NCI-H1930 (cell line): ENCODE data around the gene CCHCR1.
A peak's percentile ranks its signal among the peaks of the same experiment; 100 is the strongest.

Experiments used
- DNase-seq, 2 experiments: peaks; one replicate each; lab custom pipeline; 2025; lab: John Stamatoyannopoulos, UW

The CCHCR1 gene

DNA sequence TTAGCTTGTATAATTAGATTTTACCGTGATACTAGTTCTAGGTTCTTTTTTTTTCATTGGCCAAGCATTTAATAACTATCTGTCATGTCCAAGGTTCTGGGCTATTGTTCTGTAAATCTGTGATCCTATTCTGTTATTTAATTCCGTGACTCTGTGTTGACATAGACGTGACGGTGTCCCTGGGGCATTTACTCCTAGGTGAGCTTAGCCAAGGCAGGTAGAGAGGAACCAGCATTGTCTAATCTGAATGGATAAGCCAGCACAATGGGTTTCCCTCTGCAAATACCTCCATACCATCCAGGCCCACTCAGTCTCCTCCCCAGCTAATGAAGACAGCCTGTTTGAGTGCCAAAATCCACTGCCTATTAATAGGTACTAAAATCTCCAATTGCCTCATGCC, 28.5 kb downstream of the CCHCR1 start:
- DNase-seq: no peak

- peak; percentile 19 to 47 for DNase-seq
Measured at GRCh38 chr6:31128093-31128676, 29.4 kb downstream of the CCHCR1 start.

- DNase-seq: no peak
Measured at GRCh38 chr6:31126396-31127175, 31.0 kb downstream of the CCHCR1 start.

DNA sequence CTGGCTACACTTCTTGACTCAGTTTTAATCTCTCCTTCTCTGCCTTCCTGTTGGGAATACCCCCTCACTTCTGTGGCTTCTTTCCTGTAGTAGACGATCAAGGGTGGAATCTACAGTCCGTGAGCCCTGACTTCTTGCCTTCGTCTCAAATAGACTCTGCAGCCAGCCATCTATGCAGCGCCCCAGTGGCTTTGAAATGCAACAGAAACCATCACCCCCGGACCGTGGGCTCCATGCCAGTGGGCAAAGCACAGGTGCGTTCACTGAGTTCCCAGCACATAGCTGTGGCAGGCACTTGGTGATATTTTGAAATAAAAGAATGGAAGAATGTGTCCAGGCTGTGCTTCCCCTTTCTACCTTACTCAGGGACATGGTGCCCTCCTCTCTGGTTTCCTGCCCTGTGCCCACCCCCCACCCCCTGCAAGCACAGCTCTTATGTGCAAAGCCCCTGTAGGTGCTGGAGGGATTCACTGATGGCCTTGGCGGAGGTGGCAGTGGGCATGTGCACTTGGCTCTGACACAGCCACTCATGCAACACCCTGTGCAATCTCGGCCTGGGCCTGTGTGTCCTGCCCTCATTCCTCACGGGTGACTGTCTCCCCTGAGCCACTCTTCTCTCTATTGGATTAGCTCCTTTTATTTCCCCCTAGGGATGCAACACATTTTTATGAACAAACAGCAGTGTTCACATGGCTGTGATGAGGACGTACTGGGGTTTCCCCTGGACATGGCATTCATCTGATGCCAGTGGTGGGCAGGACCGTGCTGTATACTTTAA, 31.8 kb downstream of the CCHCR1 start:
- no peak for DNase-seq

DNA sequence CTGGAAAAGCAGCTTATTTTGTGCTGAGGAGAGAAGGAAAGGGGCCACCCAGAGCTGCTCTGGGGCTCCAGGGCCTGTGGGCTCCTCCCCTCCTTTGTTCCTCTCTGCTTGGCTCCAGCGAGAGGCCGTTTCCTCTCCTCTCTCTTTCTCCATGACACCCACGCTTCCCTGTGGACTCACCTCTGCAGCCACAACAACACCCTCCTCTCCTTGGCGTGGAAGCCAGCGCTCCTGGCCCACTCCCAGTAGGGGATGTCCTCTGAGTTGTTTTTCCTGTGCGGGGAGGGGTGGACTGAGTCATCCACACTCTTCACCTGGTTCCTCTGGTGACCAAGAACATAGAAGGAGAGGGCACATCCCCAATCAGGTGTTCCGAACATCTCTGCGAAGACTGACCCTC, 32.4 kb downstream of the CCHCR1 start:
- DNase-seq: no peak

GRCh38 chr6:31122791-31123706, 34.6 kb downstream of the CCHCR1 start:
- DNase-seq: no peak

- DNase-seq: no peak
Measured at GRCh38 chr6:31121131-31121790, 36.3 kb downstream of the CCHCR1 start.

GRCh38 chr6:31120151-31120915, 37.3 kb downstream of the CCHCR1 start, which contains the start of gene CDSN:
TSS of gene CDSN (minus strand) at chr6:31120446. CDS start at chr6:31120419, 27 bp downstream.
- DNase-seq: no peak

DNA sequence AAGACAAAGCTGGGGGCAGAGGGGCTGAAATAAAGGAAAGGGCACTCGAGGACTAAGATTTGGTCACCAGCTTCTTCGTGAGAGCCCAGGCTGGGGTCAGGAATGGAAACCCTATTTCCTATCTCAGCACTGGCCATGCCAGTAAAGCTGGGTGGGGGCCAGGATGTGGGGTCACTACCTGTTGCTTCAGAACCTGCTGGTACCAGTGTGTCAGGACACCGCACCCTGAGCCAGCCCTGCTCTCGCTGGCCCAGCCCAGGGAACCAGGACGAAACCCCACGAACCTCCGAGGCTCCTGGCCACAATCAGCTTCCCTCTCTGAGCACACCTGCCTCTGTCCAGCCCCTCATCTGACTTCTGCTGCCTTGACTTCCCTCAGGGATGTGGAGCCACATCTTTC, 39.4 kb downstream of the CCHCR1 start:
- no peak for DNase-seq

- no peak for DNase-seq
Measured at GRCh38 chr6:31116661-31117385, 40.8 kb downstream of the CCHCR1 start.

GRCh38 chr6:31115941-31116560, 41.6 kb downstream of the CCHCR1 start:
- DNase-seq: no peak

DNA sequence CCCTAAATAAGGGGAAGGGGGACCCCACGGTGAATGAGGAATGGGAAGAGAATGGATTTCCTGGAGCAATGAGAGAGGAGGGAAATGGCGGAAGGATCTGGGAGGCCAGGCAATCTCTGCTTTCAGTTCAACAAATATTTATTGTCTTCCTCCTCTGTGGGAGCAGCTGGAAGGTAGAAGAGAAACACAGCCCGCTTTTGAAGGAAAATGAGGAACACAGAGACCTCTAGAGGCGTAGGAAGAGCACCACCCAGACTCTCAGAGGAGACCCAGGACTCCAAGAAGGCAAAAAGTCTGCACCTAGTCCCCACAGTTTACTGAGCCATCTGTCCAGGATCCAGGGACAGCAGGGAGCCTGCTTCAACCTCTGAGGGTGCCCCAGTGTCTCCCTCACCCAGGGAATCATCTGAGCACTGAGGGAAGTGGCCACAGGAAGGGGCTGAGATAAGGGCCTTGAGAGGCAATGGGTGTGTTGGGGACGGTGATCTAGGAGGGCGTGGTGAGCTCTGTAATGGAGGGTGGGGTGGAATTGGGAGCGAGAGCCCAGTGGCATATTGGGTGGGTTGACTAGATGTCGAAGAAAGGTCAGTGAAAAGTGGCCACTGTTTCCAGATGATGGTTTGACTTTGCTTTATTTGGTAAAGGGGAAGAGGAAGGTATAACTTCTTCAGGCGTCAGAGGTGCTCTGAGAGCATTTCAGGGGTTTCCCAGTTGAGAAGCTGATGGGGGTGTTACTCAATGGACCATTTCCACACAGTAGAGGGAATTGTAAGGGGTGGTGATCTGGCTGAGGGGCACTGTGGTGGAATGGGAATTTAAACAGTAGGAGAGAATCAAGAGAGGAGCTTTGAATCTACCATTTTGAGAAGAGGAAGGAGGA, 42.4 kb downstream of the CCHCR1 start:
- peak in 1 of 2 experiments; percentile 13 for DNase-seq

GRCh38 chr6:31114541-31114878, 43.1 kb downstream of the CCHCR1 start, which contains the start of gene PSORS1C1:
TSS of gene PSORS1C1 (plus strand) at chr6:31114800. CDS start at chr6:31129633, 14,833 bp downstream.
- DNase-seq: no peak

GRCh38 chr6:31113861-31114540, 43.6 kb downstream of the CCHCR1 start:
- no peak for DNase-seq

GRCh38 chr6:31112478-31112877, 45.1 kb downstream of the CCHCR1 start, which contains the start of gene C6orf15:
TSS of gene C6orf15 (minus strand) at chr6:31112575. CDS start at chr6:31112555, 20 bp downstream.
- DNase-seq: no peak

DNA sequence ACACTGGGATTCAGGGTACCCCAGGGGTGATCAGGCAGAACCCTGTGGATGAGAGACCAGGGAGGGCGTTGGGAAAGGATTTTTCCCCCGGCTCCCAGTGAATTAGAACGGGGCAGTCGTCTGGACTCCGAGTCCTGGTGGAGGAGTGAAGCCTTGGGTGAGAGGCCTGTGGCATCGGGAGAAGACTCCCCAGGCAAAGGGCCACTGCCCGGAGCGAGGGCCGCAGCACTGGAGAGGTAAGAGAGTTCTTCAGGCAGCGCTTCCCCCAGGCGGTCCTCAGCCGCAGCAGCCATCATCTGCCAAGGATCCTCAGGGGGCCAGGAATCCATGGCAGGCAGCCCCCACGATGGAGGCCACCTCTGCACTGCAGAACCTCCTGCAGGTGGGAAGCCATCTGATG, 45.9 kb downstream of the CCHCR1 start:
- DNase-seq: no peak

- no peak for DNase-seq
Measured at GRCh38 chr6:31110825-31111582, 46.6 kb downstream of the CCHCR1 start.
